D721Med (cell line): ENCODE measurements around the gene LARP4.
"Not testable (repeated sequence)": the region's sequence is repeated elsewhere in the genome, so short reads cannot be mapped to it uniquely, and the experiment has no call there.

Experiments
- DNase-seq: peaks from one replicate; pipeline ENCODE4 v3.0.0; 2011; ENCODE audit warnings: low spot score; ENCODE audit not compliant: insufficient read length
- FAIRE-seq: peaks from 2 replicates; lab custom pipeline; 2011; peaks lifted over from hg19 to GRCh38; lab: Jason Lieb, UNC
- CTCF ChIP-seq: IDR thresholded peaks from 2 replicates; pipeline ENCODE4 v1.5.1; 2012; ENCODE audit warnings: mild to moderate bottlenecking, control low read depth; ENCODE audit not compliant: insufficient read depth; ENCODE audit errors: missing control alignments

The LARP4 gene

GRCh38 chr12:50362671-50363070 is 38.0 kb upstream of the LARP4 start:
- no peak for FAIRE-seq
- DNase-seq: no peak
- no peak for TF ChIP-seq CTCF

GRCh38 chr12:50363141-50363540 is 37.5 kb upstream of the LARP4 start:
- DNase-seq (no peak), FAIRE-seq (no peak)
- TF ChIP-seq CTCF: no peak

GRCh38 chr12:50365709-50366406 is 34.8 kb upstream of the LARP4 start:
- DNase-seq (no peak), FAIRE-seq (no peak)
- no peak for TF ChIP-seq CTCF

GRCh38 chr12:50370672-50371071 is 30.0 kb upstream of the LARP4 start:
- DNase-seq, FAIRE-seq: not testable (repeated sequence)

GRCh38 chr12:50375802-50376201 is 24.9 kb upstream of the LARP4 start:
- FAIRE-seq: no peak
- TF ChIP-seq CTCF: no peak
- DNase-seq: no peak

- no peak for FAIRE-seq
- DNase-seq: no peak
- TF ChIP-seq CTCF: no peak
Measured at GRCh38 chr12:50380761-50381325, 19.8 kb upstream of the LARP4 start.

GRCh38 chr12:50387487-50387886 is 13.2 kb upstream of the LARP4 start:
- no peak for TF ChIP-seq CTCF
- DNase-seq (no peak), FAIRE-seq (no peak)
